Measurements from ENCODE around the gene SLC7A4. TPM values are rescaled to one million over a fixed set of nuclear protein-coding genes. Genes with fewer than 3 reads are reported as not detected.

Gene SLC7A4
- total RNA-seq, 1 experiment from 2014 or later, result not detected

- POLR2A ChIA-PET (ENCODE audit: low non-redundant PET), result no interaction called here
- H3K36me3 ChIP-seq (ENCODE audit: insufficient read depth, low read length, poor library complexity, severe bottlenecking), result peaks cover 5% of the 10 kb centered on the region
- no peak overlapping the region for H3K4me3 ChIP-seq (ENCODE audit: low read depth, low read length, poor library complexity, severe bottlenecking)
- peaks cover 5% of the 10 kb centered on the region for H3K4me1 ChIP-seq (ENCODE audit: insufficient read depth, low read length, poor library complexity, severe bottlenecking)
- no TSS peak for BruUV-seq (replicated peaks)
- DNase-seq (ENCODE audit: low spot score), result no peak
- peaks cover 10% of the 10 kb centered on the region for H3K9me3 ChIP-seq (ENCODE audit: low read depth, low read length, poor library complexity, severe bottlenecking)
- TF ChIP-seq EZH2 (IDR thresholded peaks at IDR 0.05; ENCODE audit: borderline replicate concordance, low read depth, low read length, poor library complexity, severe bottlenecking), result no peak
- no peak for TF ChIP-seq CTCF (conservative IDR thresholded peaks at IDR 0.05; ENCODE audit: low read depth, low read length)
- CTCF ChIA-PET, result no interaction called here
- intact Hi-C loops (cut with micrococcal nuclease; ENCODE audit: unreplicated experiment), result no loop called here
- H3K27me3 ChIP-seq (replicated peaks; ENCODE audit: insufficient read depth, low read depth, low read length, poor library complexity), result no peaks in the 10 kb centered on the region
- no peak overlapping the region for H3K27ac ChIP-seq (ENCODE audit: low read depth, low read length, poor library complexity, severe bottlenecking)
Observed at GRCh38 chr22:20979940-20980453, 52.4 kb downstream of the SLC7A4 start.

- Histone ChIP-seq H3K4me3 (ENCODE audit: low read depth, low read length, poor library complexity, severe bottlenecking) (no peak overlapping the region), H3K27me3 (replicated peaks; ENCODE audit: insufficient read depth, low read depth, low read length, poor library complexity) (no peaks in the 10 kb centered on the region), H3K9me3 (ENCODE audit: low read depth, low read length, poor library complexity, severe bottlenecking) (peaks cover 10% of the 10 kb centered on the region), H3K27ac (ENCODE audit: low read depth, low read length, poor library complexity, severe bottlenecking) (no peak overlapping the region), H3K4me1 (ENCODE audit: insufficient read depth, low read length, poor library complexity, severe bottlenecking) (peaks cover 5% of the 10 kb centered on the region), H3K36me3 (ENCODE audit: insufficient read depth, low read length, poor library complexity, severe bottlenecking) (peaks cover 1% of the 10 kb centered on the region)
- no peak for TF ChIP-seq EZH2 (IDR thresholded peaks at IDR 0.05; ENCODE audit: borderline replicate concordance, low read depth, low read length, poor library complexity, severe bottlenecking)
- TF ChIP-seq CTCF (conservative IDR thresholded peaks at IDR 0.05; ENCODE audit: low read depth, low read length), result no peak
- intact Hi-C loops (cut with micrococcal nuclease; ENCODE audit: unreplicated experiment), result no loop called here
- DNase-seq (ENCODE audit: low spot score), result peak; percentile 73
- no TSS peak for BruUV-seq (replicated peaks)
- CTCF ChIA-PET, result no interaction called here
- POLR2A ChIA-PET (ENCODE audit: low non-redundant PET), result no interaction called here
Observed at GRCh38 chr22:20979243-20979809, 53.0 kb downstream of the SLC7A4 start.

Small RNA genes lying within 50 kb of the gene (microRNA-seq; reads per million reads assigned to microRNA genes)
- not detected for gene MIR649

Other genes starting within 250 kb of the SLC7A4 start
- 71.6 and 74.9 TPM in 2 replicates for gene PI4KA, start 173.8 kb downstream of the SLC7A4 start, total RNA-seq (2021)
- gene SNAP29, start 173.6 kb downstream of the SLC7A4 start, total RNA-seq (2021), result 34.0 and 35.3 TPM in 2 replicates
- gene CRKL, start 115.2 kb downstream of the SLC7A4 start, total RNA-seq (2021), result 79.0 and 82.5 TPM in 2 replicates
- 0.48 TPM in 1 of 2 replicates, not detected in the other for gene AIFM3, start 65.3 kb downstream of the SLC7A4 start, total RNA-seq (2021)
- gene LZTR1, start 50.3 kb downstream of the SLC7A4 start, total RNA-seq (2021), result 54.3 and 64.3 TPM in 2 replicates
- 38.5 TPM in 2 replicates for gene THAP7, start 30.4 kb downstream of the SLC7A4 start, total RNA-seq (2021)
- 0.39 and 0.43 TPM in 2 replicates for gene P2RX6, start 17.4 kb downstream of the SLC7A4 start, total RNA-seq (2021)
- gene LRRC74B, start 13.4 kb upstream of the SLC7A4 start, total RNA-seq (2021), result not detected in 2 replicates

Data from A673 (cell line).